ENCODE data around the gene CALM3.

CALM3 gene

DNA sequence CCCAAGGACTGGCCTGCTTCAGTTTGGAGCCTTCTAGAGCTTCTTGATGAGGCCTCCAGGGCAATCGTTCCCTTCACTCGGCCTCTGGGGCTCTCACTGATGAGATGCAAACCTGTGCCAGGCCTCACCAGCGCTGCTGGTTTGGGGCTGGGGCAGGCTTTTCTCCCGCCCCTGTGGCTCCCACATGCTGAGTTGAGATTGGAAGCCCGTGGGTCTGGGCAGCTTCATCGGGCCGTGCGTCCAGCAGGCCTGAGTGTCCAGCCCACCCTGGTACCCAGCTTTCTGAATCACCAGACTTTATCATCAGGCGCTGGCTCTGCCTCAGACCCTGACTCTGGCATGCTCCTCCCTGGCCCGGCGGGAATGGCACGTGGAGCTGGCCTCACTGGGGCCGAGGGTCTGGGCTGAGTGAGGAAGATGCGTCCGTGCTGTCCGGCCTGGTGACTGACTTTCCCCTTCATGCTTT is 4.3 kb downstream of the CALM3 start:
- DNase-seq (ENCODE audit: insufficient read length, low spot score) (no peak), FAIRE-seq (no peak)
- TF ChIP-seq, protein P1, sequence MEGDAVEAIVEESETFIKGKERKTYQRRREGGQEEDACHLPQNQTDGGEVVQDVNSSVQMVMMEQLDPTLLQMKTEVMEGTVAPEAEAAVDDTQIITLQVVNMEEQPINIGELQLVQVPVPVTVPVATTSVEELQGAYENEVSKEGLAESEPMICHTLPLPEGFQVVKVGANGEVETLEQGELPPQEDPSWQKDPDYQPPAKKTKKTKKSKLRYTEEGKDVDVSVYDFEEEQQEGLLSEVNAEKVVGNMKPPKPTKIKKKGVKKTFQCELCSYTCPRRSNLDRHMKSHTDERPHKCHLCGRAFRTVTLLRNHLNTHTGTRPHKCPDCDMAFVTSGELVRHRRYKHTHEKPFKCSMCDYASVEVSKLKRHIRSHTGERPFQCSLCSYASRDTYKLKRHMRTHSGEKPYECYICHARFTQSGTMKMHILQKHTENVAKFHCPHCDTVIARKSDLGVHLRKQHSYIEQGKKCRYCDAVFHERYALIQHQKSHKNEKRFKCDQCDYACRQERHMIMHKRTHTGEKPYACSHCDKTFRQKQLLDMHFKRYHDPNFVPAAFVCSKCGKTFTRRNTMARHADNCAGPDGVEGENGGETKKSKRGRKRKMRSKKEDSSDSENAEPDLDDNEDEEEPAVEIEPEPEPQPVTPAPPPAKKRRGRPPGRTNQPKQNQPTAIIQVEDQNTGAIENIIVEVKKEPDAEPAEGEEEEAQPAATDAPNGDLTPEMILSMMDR (IDR thresholded peaks at IDR 0.05; ENCODE audit: insufficient read depth, missing control alignments), result no peak

DNA sequence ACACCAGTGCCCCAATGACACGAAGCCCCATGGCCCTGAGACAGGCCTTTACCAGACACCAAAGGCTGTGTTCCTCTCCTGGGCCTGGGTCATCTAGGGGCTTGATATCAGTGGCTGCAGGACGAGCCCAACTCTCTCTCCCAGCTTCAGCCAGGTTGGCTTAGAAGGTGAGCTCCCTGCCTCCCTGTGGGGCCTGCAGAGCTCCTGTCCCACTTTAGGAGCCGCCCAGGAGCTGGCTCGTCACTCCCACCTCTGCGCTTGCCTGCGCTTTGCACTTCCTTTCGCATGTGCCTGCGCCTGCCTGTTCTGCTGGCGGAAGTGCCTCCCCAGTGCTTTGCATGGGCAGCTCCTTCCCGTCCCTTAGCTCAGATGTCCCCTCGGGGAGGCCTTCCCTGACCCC is 4.9 kb downstream of the CALM3 start:
- FAIRE-seq, result no peak
- TF ChIP-seq, protein P1 (IDR thresholded peaks at IDR 0.05; ENCODE audit: insufficient read depth, missing control alignments), result no peak
- DNase-seq (ENCODE audit: insufficient read length, low spot score), result no peak

DNA sequence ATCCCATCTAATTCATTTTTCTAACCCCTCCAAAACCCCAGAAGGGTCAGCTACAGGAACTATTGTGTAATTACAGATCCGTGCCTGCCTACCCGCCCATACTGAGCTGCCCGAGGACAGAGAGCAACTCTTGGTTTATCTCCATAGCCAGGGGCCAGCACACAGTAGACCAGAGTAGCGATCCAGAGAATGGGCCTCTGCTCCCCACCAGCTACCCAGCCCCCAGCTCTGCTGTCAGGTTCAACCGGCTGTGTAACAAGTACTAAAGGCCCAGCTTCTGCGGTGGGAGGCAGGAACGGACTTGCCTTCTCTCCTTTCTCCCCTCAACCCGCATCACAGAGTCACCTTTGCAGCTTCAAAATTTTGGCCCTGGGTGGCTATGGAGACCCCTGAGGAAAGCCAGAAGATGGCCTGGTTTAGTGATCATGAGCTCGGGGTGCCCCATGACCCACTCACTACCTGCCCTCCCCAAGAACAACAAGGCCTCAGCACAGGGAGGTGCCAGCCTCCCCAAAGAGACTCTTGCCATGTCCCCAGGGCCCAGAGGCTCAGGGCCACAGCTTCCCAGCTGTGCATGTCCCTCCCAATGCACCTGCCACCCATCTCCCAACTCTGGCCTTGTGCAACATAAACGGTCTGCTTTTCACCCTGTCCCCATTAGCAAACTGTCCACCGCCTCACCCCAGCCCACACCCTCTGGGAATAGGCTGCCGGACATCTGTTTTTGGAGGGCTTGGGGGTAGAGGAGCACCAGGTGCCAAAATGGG is 5.7 kb downstream of the CALM3 start:
- FAIRE-seq (no peak), DNase-seq (ENCODE audit: insufficient read length, low spot score) (peak; percentile 8)

DNA sequence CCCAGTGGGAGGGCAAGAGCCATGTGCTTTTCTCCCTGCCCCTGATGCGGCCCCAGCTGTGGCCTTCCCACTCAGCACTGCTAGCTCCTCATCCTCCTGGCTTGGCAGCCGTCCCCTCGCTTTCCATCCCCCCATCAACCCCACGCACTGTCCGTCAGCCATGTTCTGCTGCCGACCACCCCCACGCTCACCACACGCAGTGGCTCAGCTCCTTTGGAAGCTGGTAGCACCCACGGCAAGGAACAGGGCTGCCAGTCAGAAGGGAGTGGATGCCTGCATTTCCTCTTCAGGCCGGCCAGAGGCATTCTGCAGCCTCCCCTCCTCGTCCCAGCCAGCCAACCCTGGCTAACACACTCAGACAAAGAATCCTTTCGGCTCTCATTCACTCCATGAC is 6.3 kb downstream of the CALM3 start:
- DNase-seq (ENCODE audit: insufficient read length, low spot score) (no peak), FAIRE-seq (no peak)
- TF ChIP-seq, protein P1 (IDR thresholded peaks at IDR 0.05; ENCODE audit: insufficient read depth, missing control alignments), result no peak

More for the DNA sequence above, 5.7 kb downstream of the CALM3 start:
- TF ChIP-seq, protein P1 (IDR thresholded peaks at IDR 0.05; ENCODE audit: insufficient read depth, missing control alignments), result no peak

DNA sequence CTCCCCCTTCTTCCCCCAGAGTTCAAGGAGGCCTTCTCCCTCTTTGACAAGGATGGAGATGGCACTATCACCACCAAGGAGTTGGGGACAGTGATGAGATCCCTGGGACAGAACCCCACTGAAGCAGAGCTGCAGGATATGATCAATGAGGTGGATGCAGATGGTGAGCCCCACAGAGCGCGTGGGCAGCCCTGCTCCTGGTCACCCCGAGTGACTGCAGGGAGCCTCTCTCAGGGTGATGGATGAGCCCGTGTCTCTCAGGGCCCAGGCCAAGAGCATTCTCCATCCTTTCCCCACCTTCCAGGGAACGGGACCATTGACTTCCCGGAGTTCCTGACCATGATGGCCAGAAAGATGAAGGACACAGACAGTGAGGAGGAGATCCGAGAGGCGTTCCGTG is 7.0 kb downstream of the CALM3 start:
- peak; percentile 10 for DNase-seq (ENCODE audit: insufficient read length, low spot score)
- FAIRE-seq, result no peak
- TF ChIP-seq, protein P1 (IDR thresholded peaks at IDR 0.05; ENCODE audit: insufficient read depth, missing control alignments), result no peak

DNA sequence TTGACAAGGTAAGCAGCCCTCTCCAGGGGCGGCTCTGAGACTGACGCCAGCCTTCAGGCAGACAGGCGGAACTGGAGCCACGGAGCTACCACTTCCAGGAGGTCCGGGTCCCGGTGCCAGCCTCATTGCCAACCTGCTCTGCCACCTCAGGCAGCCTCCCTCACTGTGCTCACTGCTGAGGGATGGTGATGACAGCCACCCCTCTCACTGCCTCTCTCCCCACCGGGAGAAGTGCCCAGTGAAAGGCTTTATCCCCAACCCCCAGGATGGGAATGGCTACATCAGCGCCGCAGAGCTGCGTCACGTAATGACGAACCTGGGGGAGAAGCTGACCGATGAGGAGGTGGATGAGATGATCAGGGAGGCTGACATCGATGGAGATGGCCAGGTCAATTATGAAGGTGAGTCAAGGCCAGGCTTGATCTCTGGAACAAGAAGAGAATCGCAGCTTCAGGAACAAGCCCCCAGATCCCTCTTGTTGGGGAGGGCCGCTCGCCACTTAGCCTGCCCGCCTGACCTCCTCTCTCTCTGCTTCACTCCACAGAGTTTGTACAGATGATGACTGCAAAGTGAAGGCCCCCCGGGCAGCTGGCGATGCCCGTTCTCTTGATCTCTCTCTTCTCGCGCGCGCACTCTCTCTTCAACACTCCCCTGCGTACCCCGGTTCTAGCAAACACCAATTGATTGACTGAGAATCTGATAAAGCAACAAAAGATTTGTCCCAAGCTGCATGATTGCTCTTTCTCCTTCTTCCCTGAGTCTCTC is 7.6 kb downstream of the CALM3 start:
- DNase-seq (ENCODE audit: insufficient read length, low spot score), result no peak
- TF ChIP-seq, protein P1 (IDR thresholded peaks at IDR 0.05; ENCODE audit: insufficient read depth, missing control alignments), result no peak

More for the DNA sequence above, 7.6 kb downstream of the CALM3 start:
- FAIRE-seq, result no peak
